GM23338 (cell line): ENCODE results near the gene NADK2. TPM values are rescaled to one million over a fixed set of nuclear protein-coding genes. Genes with fewer than 3 reads are reported as not detected.
A peak's percentile ranks its signal among the peaks of the same experiment; 100 is the strongest.

Source experiments
- ATAC-seq: fragments of 200-7000 bp; cut with Tn5 transposase; 3 replicates; pipeline ENCODE4 v1.9.1; 2020
- DNase-seq: peaks from one replicate; pipeline ENCODE4 v3.0.0-alpha.2; 2015; ENCODE audit warnings: low spot score
- H2AFZ ChIP-seq: fragments of 200-600 bp; sonication (generic); 2 replicates; pipeline ENCODE4 v1.8.0; 2016; ENCODE audit warnings: antibody characterized with exemption, mild to moderate bottlenecking, moderate library complexity
- H3F3A ChIP-seq: fragments of 200-600 bp; sonication (generic); replicated peaks from 2 replicates; pipeline ENCODE4 v1.8.0; 2017; ENCODE audit warnings: antibody characterized with exemption, mixed run types, low read depth
- H3K27ac ChIP-seq: fragments of 200-600 bp; sonication (generic); 2 replicates; pipeline ENCODE4 v1.6.1; 2016; ENCODE audit warnings: low read depth
- H3K27me3 ChIP-seq: fragments of 200-600 bp; sonication (generic); 2 replicates; pipeline ENCODE4 v1.8.0; 2016; ENCODE audit warnings: mild to moderate bottlenecking, mixed run types, moderate library complexity; ENCODE audit not compliant: insufficient read depth
- H3K36me3 ChIP-seq: fragments of 200-600 bp; sonication (generic); 2 replicates; pipeline ENCODE4 v1.8.0; 2016; ENCODE audit warnings: mild to moderate bottlenecking; ENCODE audit not compliant: insufficient read depth
- H3K4me1 ChIP-seq: fragments of 200-600 bp; sonication (generic); 2 replicates; pipeline ENCODE4 v1.8.0; 2016; ENCODE audit warnings: mild to moderate bottlenecking, moderate library complexity; ENCODE audit not compliant: insufficient read depth
- H3K4me2 ChIP-seq: fragments of 200-600 bp; sonication (generic); 2 replicates; pipeline ENCODE4 v1.7.1; 2017; ENCODE audit warnings: mixed run types
- H3K4me3 ChIP-seq: fragments of 200-600 bp; sonication (generic); 2 replicates; pipeline ENCODE4 v1.6.1; 2016; ENCODE audit warnings: mixed run types
- H3K79me2 ChIP-seq: fragments of 200-600 bp; sonication (generic); replicated peaks from 2 replicates; pipeline ENCODE4 v1.8.0; 2017; ENCODE audit warnings: mild to moderate bottlenecking; ENCODE audit not compliant: insufficient read depth
- H3K9me2 ChIP-seq: fragments of 200-600 bp; sonication (generic); 2 replicates; pipeline ENCODE4 v1.8.0; 2017; ENCODE audit not compliant: insufficient read depth
- H4K20me1 ChIP-seq: fragments of 200-600 bp; sonication (generic); replicated peaks from 2 replicates; pipeline ENCODE4 v1.8.0; 2017; ENCODE audit warnings: mild to moderate bottlenecking; ENCODE audit not compliant: insufficient read depth
- H3K27ac Mint-ChIP-seq: 2 replicates; pipeline ENCODE4 v1.8.0; 2020; ENCODE audit warnings: inconsistent platforms, mild to moderate bottlenecking, moderate library complexity, mixed read lengths
- H3K27me3 Mint-ChIP-seq: 3 replicates; pipeline ENCODE4 v1.8.0; 2022; ENCODE audit warnings: low read depth, mild to moderate bottlenecking, moderate library complexity, mixed read lengths, inconsistent platforms; ENCODE audit not compliant: insufficient read depth, poor library complexity
- H3K36me3 Mint-ChIP-seq: 3 replicates; pipeline ENCODE4 v1.8.0; 2021; ENCODE audit warnings: low read depth, mild to moderate bottlenecking, inconsistent platforms, moderate library complexity, mixed read lengths
- H3K4me1 Mint-ChIP-seq: 3 replicates; pipeline ENCODE4 v1.8.0; 2020; ENCODE audit warnings: mild to moderate bottlenecking, inconsistent platforms, mixed read lengths
- H3K4me3 Mint-ChIP-seq: 3 replicates; pipeline ENCODE4 v1.8.0; 2021; ENCODE audit warnings: moderate library complexity, mild to moderate bottlenecking, inconsistent platforms, mixed read lengths
- H3K9me3 Mint-ChIP-seq: 3 replicates; pipeline ENCODE4 v1.8.0; 2020; ENCODE audit warnings: moderate library complexity, mild to moderate bottlenecking, inconsistent platforms, mixed read lengths
- CREB1 ChIP-seq: fragments of 250-450 bp; sonication (Bioruptor Pico); IDR thresholded peaks from 2 replicates; pipeline ENCODE4 v1.5.0; 2020; ENCODE audit warnings: low read depth, mild to moderate bottlenecking, moderate library complexity
- EZH2 ChIP-seq: fragments of 200-600 bp; sonication (generic); IDR thresholded peaks from one replicate; pipeline ENCODE4 v1.8.0; 2017; ENCODE audit warnings: antibody characterized with exemption, mild to moderate bottlenecking, low read depth; ENCODE audit not compliant: unreplicated experiment
- EZH2phosphoT487 ChIP-seq: fragments of 200-600 bp; sonication (generic); IDR thresholded peaks from one replicate; pipeline ENCODE4 v1.8.1; 2018; ENCODE audit warnings: antibody characterized with exemption; ENCODE audit not compliant: unreplicated experiment
- JUNB ChIP-seq: IDR thresholded peaks from one replicate; pipeline ENCODE4 v1.6.1; 2016; ENCODE audit warnings: antibody characterized with exemption; ENCODE audit not compliant: unreplicated experiment
- NANOG ChIP-seq: IDR thresholded peaks from 2 replicates; pipeline ENCODE4 v1.6.1; 2016; ENCODE audit warnings: antibody characterized with exemption, borderline replicate concordance
- POLR2AphosphoS5 ChIP-seq: IDR thresholded peaks from 2 replicates; pipeline ENCODE4 v1.6.1; 2016; ENCODE audit warnings: antibody characterized with exemption, low read depth
- STAT1 ChIP-seq: IDR thresholded peaks from one replicate; pipeline ENCODE4 v1.6.1; 2016; ENCODE audit warnings: antibody characterized with exemption; ENCODE audit not compliant: unreplicated experiment
- ZNF114 ChIP-seq: fragments of 250-450 bp; sonication (Bioruptor Pico); IDR thresholded peaks from 2 replicates; pipeline ENCODE4 v1.5.0; 2020; ENCODE audit warnings: mild to moderate bottlenecking, moderate library complexity
- ZNF331 ChIP-seq: fragments of 250-450 bp; sonication (Bioruptor Pico); IDR thresholded peaks from 2 replicates; pipeline ENCODE4 v1.5.0; 2020; ENCODE audit warnings: low read depth, mild to moderate bottlenecking, moderate library complexity
- polyA plus RNA-seq: library from polyadenylated mRNA; unstranded; fragments of >200 nt; fragmentation: Nextera tagmentation; extraction: Ambion mirVana; gene quantifications from 2 replicates; pipeline ENCODE4 v1.2.1, GENCODE V29; 2016
- total RNA-seq: library from RNA; depleted of rRNA; stranded (reverse); fragments of >200 nt; shearing (Covaris generic); gene quantifications from 2 replicates; pipeline ENCODE4 v1.2.3, GENCODE V29; 2014
- TF ChIP-seq, protein P1 (sequence below): IDR thresholded peaks from one replicate; pipeline ENCODE4 v1.6.1; 2018; ENCODE audit warnings: antibody characterized with exemption; ENCODE audit not compliant: unreplicated experiment
- TF ChIP-seq, protein P2 (sequence below): IDR thresholded peaks from 2 replicates; pipeline ENCODE4 v1.6.1; 2016; ENCODE audit warnings: antibody characterized with exemption
- TF ChIP-seq, protein P3 (sequence below), 2 experiments: fragments of 200-600 bp in 1 of 2; sonication (generic) in 1 of 2; conservative IDR thresholded peaks; 2 replicates each; pipeline versions ENCODE4 v1.5.1 to v1.6.1; 2016 to 2017; ENCODE audit warnings: antibody characterized with exemption in 2 of 2, low read depth in 2 of 2, mild to moderate bottlenecking in 2 of 2, moderate library complexity in 1 of 2
- TF ChIP-seq, protein P4 (sequence below): fragments of 250-450 bp; sonication (Bioruptor Pico); IDR thresholded peaks from 2 replicates; pipeline ENCODE4 v1.5.0; 2020; ENCODE audit warnings: mild to moderate bottlenecking, moderate library complexity

The NADK2 gene
- total and polyA plus RNA-seq, 2 experiments from 2014 or later, result 4.5 to 16.0 TPM

DNA sequence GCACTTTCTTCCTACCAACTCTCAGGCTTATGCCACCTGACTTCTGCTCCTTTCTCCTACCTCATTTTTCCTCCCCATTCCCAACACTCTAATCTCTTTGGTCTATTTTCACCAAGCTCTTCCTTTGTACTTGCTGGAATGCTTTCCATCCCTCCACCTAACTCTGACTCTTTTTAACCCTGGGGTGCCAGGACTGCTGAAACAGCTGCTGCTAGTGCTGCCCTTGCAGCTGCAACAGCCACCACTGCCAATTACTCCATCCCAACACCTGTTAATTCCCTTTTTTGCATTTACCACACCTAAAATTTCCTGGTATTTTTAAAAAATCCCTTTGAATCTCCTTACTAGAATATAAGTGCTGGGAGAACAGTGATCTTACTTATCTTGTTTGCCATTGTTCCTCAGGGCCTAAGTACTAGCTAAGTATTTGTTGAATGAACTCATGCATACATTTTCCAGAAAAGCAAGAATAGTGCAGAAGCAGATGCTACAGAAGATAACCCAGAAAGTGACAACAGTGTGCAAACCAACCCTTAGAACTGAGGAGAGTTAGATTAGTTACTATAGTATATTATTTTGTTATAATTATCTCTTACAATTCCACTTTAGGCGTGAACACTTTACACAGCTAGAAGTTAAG, 11.5 kb downstream of the NADK2 start:
- H3K4me3 Mint-ChIP-seq, result no peak overlapping the region
- H3K4me1 Mint-ChIP-seq, result peaks cover 7% of the 10 kb centered on the region; the same call in 2 of the 3 replicates
- H3K27me3 Mint-ChIP-seq, result no peaks in the 10 kb centered on the region
- H3K36me3 Mint-ChIP-seq, result no peaks in the 10 kb centered on the region
- Histone ChIP-seq H3K36me3 (no peaks in the 10 kb centered on the region), H4K20me1 (peaks cover 2% of the 10 kb centered on the region; the same call in 1 of the 2 replicates), H3K27ac (no peak overlapping the region), H2AFZ (no peak overlapping the region), H3K4me3 (no peak overlapping the region), H3K9me2 (no peaks in the 10 kb centered on the region), H3K4me1 (no peaks in the 10 kb centered on the region), H3K79me2 (no peaks in the 10 kb centered on the region), H3F3A (no peaks in the 10 kb centered on the region), H3K4me2 (no peak overlapping the region), H3K27me3 (no peaks in the 10 kb centered on the region)
- no peak overlapping the region for H3K27ac Mint-ChIP-seq
- no peak for DNase-seq
- TF ChIP-seq, protein P1, sequence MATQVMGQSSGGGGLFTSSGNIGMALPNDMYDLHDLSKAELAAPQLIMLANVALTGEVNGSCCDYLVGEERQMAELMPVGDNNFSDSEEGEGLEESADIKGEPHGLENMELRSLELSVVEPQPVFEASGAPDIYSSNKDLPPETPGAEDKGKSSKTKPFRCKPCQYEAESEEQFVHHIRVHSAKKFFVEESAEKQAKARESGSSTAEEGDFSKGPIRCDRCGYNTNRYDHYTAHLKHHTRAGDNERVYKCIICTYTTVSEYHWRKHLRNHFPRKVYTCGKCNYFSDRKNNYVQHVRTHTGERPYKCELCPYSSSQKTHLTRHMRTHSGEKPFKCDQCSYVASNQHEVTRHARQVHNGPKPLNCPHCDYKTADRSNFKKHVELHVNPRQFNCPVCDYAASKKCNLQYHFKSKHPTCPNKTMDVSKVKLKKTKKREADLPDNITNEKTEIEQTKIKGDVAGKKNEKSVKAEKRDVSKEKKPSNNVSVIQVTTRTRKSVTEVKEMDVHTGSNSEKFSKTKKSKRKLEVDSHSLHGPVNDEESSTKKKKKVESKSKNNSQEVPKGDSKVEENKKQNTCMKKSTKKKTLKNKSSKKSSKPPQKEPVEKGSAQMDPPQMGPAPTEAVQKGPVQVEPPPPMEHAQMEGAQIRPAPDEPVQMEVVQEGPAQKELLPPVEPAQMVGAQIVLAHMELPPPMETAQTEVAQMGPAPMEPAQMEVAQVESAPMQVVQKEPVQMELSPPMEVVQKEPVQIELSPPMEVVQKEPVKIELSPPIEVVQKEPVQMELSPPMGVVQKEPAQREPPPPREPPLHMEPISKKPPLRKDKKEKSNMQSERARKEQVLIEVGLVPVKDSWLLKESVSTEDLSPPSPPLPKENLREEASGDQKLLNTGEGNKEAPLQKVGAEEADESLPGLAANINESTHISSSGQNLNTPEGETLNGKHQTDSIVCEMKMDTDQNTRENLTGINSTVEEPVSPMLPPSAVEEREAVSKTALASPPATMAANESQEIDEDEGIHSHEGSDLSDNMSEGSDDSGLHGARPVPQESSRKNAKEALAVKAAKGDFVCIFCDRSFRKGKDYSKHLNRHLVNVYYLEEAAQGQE, result no peak
- TF ChIP-seq JUNB (no peak), EZH2 (no peak), EZH2phosphoT487 (no peak), STAT1 (no peak), NANOG (no peak), ZNF331 (CRISPR knock-in tag) (no peak), ZNF114 (CRISPR knock-in tag) (no peak), POLR2AphosphoS5 (no peak), CREB1 (CRISPR knock-in tag) (no peak)
- TF ChIP-seq, protein P2, sequence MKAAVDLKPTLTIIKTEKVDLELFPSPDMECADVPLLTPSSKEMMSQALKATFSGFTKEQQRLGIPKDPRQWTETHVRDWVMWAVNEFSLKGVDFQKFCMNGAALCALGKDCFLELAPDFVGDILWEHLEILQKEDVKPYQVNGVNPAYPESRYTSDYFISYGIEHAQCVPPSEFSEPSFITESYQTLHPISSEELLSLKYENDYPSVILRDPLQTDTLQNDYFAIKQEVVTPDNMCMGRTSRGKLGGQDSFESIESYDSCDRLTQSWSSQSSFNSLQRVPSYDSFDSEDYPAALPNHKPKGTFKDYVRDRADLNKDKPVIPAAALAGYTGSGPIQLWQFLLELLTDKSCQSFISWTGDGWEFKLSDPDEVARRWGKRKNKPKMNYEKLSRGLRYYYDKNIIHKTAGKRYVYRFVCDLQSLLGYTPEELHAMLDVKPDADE, result no peak
- TF ChIP-seq, protein P3, sequence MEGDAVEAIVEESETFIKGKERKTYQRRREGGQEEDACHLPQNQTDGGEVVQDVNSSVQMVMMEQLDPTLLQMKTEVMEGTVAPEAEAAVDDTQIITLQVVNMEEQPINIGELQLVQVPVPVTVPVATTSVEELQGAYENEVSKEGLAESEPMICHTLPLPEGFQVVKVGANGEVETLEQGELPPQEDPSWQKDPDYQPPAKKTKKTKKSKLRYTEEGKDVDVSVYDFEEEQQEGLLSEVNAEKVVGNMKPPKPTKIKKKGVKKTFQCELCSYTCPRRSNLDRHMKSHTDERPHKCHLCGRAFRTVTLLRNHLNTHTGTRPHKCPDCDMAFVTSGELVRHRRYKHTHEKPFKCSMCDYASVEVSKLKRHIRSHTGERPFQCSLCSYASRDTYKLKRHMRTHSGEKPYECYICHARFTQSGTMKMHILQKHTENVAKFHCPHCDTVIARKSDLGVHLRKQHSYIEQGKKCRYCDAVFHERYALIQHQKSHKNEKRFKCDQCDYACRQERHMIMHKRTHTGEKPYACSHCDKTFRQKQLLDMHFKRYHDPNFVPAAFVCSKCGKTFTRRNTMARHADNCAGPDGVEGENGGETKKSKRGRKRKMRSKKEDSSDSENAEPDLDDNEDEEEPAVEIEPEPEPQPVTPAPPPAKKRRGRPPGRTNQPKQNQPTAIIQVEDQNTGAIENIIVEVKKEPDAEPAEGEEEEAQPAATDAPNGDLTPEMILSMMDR (conservative IDR thresholded peaks at IDR 0.05; ENCODE audit: low read depth in 2 of 2), result no peak
- TF ChIP-seq, protein P4, sequence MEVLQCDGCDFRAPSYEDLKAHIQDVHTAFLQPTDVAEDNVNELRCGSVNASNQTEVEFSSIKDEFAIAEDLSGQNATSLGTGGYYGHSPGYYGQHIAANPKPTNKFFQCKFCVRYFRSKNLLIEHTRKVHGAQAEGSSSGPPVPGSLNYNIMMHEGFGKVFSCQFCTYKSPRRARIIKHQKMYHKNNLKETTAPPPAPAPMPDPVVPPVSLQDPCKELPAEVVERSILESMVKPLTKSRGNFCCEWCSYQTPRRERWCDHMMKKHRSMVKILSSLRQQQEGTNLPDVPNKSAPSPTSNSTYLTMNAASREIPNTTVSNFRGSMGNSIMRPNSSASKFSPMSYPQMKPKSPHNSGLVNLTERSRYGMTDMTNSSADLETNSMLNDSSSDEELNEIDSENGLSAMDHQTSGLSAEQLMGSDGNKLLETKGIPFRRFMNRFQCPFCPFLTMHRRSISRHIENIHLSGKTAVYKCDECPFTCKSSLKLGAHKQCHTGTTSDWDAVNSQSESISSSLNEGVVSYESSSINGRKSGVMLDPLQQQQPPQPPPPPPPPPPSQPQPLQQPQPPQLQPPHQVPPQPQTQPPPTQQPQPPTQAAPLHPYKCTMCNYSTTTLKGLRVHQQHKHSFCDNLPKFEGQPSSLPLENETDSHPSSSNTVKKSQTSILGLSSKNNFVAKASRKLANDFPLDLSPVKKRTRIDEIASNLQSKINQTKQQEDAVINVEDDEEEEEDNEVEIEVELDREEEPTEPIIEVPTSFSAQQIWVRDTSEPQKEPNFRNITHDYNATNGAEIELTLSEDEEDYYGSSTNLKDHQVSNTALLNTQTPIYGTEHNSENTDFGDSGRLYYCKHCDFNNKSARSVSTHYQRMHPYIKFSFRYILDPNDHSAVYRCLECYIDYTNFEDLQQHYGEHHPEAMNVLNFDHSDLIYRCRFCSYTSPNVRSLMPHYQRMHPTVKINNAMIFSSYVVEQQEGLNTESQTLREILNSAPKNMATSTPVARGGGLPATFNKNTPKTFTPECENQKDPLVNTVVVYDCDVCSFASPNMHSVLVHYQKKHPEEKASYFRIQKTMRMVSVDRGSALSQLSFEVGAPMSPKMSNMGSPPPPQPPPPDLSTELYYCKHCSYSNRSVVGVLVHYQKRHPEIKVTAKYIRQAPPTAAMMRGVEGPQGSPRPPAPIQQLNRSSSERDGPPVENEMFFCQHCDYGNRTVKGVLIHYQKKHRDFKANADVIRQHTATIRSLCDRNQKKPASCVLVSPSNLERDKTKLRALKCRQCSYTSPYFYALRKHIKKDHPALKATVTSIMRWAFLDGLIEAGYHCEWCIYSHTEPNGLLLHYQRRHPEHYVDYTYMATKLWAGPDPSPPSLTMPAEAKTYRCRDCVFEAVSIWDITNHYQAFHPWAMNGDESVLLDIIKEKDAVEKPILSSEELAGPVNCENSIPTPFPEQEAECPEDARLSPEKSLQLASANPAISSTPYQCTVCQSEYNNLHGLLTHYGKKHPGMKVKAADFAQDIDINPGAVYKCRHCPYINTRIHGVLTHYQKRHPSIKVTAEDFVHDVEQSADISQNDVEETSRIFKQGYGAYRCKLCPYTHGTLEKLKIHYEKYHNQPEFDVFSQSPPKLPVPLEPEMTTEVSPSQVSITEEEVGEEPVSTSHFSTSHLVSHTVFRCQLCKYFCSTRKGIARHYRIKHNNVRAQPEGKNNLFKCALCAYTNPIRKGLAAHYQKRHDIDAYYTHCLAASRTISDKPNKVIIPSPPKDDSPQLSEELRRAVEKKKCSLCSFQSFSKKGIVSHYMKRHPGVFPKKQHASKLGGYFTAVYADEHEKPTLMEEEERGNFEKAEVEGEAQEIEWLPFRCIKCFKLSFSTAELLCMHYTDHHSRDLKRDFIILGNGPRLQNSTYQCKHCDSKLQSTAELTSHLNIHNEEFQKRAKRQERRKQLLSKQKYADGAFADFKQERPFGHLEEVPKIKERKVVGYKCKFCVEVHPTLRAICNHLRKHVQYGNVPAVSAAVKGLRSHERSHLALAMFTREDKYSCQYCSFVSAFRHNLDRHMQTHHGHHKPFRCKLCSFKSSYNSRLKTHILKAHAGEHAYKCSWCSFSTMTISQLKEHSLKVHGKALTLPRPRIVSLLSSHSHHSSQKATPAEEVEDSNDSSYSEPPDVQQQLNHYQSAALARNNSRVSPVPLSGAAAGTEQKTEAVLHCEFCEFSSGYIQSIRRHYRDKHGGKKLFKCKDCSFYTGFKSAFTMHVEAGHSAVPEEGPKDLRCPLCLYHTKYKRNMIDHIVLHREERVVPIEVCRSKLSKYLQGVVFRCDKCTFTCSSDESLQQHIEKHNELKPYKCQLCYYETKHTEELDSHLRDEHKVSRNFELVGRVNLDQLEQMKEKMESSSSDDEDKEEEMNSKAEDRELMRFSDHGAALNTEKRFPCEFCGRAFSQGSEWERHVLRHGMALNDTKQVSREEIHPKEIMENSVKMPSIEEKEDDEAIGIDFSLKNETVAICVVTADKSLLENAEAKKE (CRISPR knock-in tag), result no peak
- no peaks in the 10 kb centered on the region for H3K9me3 Mint-ChIP-seq
- ATAC-seq, result peak; percentile 58
